NCI-H146 treated with DMSO at 0.1 percent for 48 hours (cell line): ENCODE data around the gene EMC6.

Experiments
- DNase-seq: peaks from one replicate; lab custom pipeline; 2025; ENCODE audit not compliant: unreplicated experiment; lab: John Stamatoyannopoulos, UW

The EMC6 gene

DNA sequence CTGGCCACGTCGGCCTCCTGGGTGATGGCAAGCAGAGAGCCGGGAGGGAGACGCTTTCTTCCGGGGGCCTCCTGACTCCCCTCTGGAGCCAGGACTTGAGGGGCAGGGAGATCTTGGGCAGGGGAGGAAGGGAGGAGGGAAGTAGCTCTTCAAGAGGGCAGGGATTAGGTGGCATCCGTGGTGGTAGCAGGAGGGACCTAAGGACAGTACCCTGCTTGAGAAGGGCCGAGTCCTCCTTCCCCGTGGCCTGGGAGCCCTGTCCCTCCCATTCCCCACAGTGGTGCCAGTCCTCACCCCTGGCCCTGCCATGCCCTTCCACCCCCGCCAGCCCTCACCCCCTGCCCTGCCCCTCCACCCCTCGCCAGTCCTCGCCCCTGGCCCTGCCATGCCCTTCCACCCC, 12.8 kb upstream of the EMC6 start:
- no peak for DNase-seq

GRCh38 chr17:3656353-3656752, 12.3 kb upstream of the EMC6 start:
- DNase-seq = no peak

GRCh38 chr17:3656755-3657587, 11.6 kb upstream of the EMC6 start:
- no peak for DNase-seq

DNA sequence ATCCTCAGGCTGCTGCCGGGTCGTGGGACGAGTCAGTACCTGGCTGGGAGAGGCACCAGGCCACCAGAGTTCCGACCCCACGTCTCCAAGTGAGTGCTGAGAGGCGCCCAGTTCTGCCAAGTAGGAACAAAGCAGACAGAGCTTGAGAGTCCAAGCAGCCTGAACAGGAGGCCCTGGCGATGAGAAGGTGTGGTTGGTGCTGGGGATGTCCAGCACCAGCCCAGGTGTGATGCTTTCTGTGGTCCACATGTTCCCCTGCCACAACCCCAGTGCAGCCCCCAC, 11.1 kb upstream of the EMC6 start:
- no peak for DNase-seq

GRCh38 chr17:3657874-3658783, 10.5 kb upstream of the EMC6 start:
- DNase-seq = no peak

GRCh38 chr17:3658784-3659449, 9.7 kb upstream of the EMC6 start:
- DNase-seq = no peak

DNA sequence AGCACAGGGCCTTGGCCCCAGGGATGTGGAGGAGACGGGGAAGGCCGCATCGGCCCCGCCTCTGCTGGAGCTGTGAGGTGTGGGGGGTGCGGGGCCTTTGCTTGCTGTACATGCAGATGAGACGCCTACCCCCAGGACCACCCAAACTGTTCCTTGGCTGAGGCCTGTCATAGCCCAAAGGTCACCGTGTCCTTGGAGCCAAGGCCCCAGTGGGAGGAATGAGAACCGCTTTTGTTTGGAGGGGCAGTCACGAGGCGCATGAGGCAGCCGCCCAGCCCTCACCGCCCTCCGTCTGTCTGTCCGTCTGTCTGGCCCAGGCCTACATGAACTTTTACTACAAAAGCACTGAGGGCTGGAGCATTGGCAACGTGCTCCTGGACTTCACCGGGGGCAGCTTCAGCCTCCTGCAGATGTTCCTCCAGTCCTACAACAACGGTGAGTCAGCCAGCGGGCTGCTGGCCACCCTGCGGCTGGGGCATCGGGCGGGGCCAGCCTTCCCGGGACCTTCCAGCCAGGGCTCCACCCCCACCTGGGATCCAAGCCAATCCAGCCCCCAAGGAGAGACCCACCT, 9.0 kb upstream of the EMC6 start:
- no peak for DNase-seq

DNA sequence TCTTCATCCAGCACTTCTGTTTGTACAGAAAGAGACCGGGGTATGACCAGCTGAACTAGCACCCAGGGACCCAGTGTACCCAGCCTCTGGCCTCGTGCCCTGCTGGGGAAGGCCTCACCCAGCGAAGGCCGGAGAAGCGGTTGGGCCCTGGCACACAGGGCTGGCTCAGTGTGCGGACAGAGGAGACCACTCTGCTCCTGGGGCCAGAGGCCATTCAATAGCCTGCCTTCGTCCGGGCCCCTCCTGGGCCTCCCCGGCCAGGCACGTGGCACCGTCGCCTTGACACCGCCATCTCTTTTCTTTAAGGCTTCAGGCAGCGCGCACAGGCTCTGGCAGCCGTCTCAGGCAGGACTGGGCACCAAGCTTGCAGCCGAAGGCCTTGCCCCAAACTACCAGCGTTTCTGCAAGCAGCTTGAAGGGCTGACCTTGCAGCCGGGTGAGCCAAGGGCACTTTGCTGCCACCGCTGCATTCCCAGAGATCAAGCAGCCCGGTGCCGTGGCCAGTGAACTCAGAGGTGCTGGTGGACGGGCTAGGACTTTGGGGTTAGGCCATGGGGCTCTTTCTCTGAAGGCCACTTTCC, 8.2 kb upstream of the EMC6 start:
- DNase-seq = no peak

DNA sequence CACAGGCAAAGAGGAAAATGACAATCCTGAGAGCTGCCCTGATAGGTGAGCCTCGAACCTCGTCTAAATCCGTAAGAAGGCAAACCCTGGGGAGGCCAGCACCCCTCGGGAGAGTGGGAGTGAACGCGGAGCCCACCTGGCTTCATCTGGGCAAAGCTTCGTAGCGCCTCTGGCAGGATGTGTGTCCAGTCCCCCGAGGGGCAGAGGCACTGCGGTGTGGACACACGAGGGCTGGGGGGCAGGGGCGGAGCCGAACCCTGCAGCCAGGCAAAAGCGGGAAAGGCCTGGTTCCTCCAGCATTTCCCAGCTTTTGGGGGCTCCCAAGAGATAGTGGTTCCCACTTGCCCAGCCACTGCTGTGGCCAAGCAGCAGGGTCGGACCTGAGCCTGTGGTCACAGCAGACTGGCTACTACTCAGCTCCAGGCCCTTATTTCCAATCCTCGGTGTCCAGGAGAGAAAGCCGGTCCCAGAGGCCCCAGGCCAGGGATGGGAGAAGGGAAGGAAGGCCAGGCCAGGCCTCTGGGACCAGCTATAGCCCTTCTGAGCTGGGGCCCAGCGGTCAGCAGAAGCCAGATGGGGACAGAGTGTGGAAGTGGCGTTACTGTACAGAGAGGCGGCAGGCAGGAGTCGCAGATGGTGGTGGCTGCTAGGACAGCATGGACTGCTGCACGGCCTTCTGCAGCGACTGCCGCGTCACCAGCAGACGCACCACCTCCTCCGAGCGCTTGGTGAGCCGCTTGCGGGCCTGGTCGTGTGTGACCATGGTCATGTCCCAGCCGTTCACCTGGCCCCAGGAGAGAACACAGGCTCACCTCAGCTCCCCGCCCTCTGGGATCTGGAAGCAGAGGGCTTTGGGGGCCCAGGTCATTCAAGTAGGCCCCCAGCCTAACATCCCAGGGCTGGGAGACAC, 5.3 kb upstream of the EMC6 start:
- DNase-seq = no peak

DNA sequence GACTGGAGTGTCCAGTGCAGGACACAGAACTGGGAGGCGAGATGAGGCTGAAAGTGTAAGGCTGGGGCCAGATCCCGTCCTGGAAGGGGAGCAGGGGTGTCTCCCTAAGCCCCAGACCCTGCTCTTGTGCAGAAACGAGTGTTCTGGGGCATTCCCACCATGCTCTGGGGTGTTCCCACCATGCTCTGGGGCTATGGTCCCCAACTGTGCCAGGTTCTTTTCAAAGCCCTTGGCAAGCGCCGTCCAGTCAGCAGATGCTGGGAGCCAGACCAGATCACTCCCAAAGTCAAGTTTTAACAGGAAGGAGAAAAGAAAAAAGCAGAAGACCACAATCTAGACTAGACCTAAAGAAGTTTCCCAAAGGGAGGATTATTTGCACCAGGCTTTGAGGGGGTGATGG, 2.8 kb upstream of the EMC6 start:
- DNase-seq = no peak

GRCh38 chr17:3666516-3666915, 2.1 kb upstream of the EMC6 start:
- no peak for DNase-seq

- DNase-seq = peak; percentile 22
Measured at GRCh38 chr17:3667366-3668278, 990 bp upstream of the EMC6 start.

DNA sequence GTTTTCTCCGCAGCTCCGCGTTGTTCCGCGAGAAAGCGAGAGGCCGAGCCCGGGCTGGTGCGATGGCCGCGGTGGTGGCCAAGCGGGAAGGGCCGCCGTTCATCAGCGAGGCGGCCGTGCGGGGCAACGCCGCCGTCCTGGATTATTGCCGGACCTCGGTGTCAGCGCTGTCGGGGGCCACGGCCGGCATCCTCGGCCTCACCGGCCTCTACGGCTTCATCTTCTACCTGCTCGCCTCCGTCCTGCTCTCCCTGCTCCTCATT, 404 bp downstream of the EMC6 start:
- no peak for DNase-seq

DNA sequence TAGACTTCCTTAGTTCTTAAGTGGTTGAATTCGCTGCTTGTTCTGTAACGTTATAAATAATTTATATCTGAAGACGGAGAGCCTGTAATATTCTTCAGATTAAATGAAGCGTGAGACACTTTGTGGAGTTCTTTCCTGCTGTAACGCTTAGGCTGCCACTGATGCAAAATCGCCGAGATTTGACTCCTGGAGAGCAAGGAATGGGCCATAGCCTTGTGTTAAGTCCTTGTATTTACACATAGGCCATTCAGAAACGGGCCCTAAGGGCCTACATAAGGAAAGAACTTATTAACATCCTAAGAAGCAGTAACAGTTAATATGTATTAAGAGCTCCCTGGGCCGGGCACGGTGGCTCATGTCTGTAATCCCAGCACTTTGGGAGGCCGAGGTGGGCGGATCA, 936 bp downstream of the EMC6 start:
- no peak for DNase-seq

GRCh38 chr17:3672571-3672970, 4.0 kb downstream of the EMC6 start:
- DNase-seq = no peak

GRCh38 chr17:3675886-3676285, 7.3 kb downstream of the EMC6 start:
- no peak for DNase-seq

DNA sequence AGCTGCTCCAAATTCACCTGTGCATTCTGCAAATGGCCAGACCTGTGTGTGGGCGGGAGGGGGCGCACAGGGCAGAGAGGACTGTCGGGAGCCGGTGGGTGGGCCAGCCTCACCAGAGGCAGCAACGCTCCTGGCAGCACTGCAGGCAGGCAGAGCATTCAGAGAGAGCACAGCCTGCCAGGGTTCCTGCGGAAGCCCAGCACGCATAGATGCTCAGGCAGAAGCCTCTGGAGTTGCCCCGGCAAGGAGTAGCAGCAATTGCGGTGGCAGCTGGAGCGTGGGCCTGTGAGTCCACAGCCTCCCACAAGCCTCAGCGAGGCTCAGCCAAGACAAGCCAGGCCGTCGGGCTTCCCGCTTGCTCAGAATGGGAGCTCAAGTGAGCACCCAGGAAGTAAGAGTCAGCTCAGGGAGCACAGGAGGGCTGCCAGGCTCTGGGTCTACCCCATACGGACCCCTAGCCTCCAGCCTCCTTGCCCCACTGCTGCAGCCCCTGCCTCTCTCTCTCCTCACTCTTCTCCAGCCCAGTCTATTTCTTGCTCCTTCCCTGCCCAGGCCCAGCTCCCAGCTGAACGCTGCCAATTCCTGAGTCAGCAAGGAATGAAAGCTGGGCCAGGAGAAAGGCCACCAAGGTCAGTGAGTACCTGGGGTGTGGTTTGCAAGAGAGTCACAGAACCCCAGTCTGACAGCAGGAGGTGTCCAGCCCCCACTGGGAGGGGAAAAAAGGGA, 9.6 kb downstream of the EMC6 start:
- DNase-seq = no peak

DNA sequence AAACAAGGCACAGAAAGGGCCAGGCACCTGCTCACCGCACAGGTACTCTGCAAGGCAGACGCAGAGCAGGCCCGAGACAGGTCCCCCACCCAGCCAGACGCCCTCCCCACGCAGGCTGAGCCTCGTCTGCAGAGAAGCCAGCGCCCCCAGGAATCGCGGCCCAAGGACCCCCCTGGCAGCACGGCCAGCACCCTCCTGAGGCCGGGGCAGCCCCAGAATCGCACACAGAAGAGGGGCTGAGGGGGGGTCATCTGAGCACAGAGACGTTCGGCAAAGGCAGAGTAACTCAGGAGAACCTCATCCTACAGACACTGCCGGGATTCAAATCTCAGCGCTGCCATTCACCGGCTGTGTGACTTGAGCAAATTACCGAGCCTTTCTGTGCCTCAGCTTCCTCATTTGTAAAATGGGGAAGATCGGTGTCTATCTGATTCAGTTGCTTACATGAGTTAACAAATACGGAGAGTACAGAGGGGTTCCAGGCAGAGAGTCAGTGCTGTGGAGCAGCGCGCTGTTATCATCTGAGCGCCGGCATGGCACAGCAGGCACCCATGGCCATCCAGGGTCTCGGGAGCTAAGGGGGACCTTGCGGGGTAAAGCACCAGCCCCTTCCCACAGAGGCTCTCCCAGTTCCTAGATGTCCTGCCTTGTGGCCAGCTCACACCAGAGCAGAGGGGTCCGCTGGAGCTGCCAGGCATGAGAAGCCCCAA, 10.4 kb downstream of the EMC6 start:
- DNase-seq = no peak
